Measurements from ENCODE around the gene NOX3.

The NOX3 gene

DNA sequence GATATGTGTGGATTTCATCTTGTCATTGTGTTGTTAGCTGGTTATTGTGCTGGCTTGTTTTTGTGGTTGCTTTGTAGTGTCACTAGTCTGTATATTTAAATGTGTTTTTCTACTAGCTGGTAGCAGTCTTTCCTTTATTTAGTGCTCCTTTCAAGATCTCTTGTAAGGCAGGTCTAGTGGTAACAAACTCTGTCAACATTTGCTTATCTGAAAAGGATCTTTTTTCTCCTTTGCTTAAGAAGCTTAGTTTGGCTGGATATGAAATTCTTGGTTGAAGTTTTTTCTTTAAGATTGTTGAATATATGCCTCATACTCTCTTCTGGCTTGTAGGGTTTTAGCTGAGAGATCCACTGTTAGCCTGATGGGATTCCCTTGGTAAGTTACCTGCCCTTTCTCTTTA, 108.7 kb downstream of the NOX3 start:
- no peak for TF ChIP-seq POU2F2 (IDR thresholded peaks at IDR 0.05; ENCODE audit: low read depth, low read length)
- no peak for TF ChIP-seq POLR2A (IDR thresholded peaks at IDR 0.05; ENCODE audit: low read depth, low read length)
- TF ChIP-seq PAX5 (IDR thresholded peaks at IDR 0.05; ENCODE audit: insufficient read depth, low read length, severe bottlenecking), result no peak
- TF ChIP-seq SPI1 (IDR thresholded peaks at IDR 0.05; ENCODE audit: low read depth, low read length), result no peak
- no peak for TF ChIP-seq POLR2AphosphoS5 (IDR thresholded peaks at IDR 0.05; ENCODE audit: low read depth, low read length)
- no peak for TF ChIP-seq TAF1 (IDR thresholded peaks at IDR 0.05; ENCODE audit: low read depth, low read length)
- DNase-seq (ENCODE audit: insufficient read length, low spot score) (no peak), FAIRE-seq (no peak)

Data from GM12891 (cell line).